WERI-Rb-1 (cell line): Measurements from ENCODE around the gene PNPLA3.

ENCODE experiments used
- DNase-seq: peaks from one replicate; pipeline ENCODE4 v3.0.0-alpha.2; 2020
- H3K27ac ChIP-seq: fragments of 250-450 bp; sonication (Bioruptor Pico); 2 replicates; pipeline ENCODE4 v1.5.1; 2020; ENCODE audit warnings: mild to moderate bottlenecking, moderate library complexity
- H3K27me3 ChIP-seq: fragments of 250-450 bp; sonication (Bioruptor Pico); 2 replicates; pipeline ENCODE4 v1.5.1; 2021; ENCODE audit warnings: mild to moderate bottlenecking, low read depth, moderate library complexity; ENCODE audit not compliant: insufficient read depth, severe bottlenecking
- H3K36me3 ChIP-seq: fragments of 250-450 bp; sonication (Bioruptor Pico); 2 replicates; pipeline ENCODE4 v1.5.1; 2020; ENCODE audit warnings: mild to moderate bottlenecking, moderate library complexity
- H3K4me3 ChIP-seq: 2 replicates; pipeline ENCODE4 v1.5.1; 2011; ENCODE audit warnings: low read depth, mild to moderate bottlenecking, control low read depth, low read length
- H3K9me3 ChIP-seq: fragments of 250-450 bp; sonication (Bioruptor Pico); 2 replicates; pipeline ENCODE4 v1.5.1; 2021; ENCODE audit warnings: mild to moderate bottlenecking, moderate library complexity; ENCODE audit not compliant: severe bottlenecking
- CTCF ChIP-seq: IDR thresholded peaks from 2 replicates; pipeline ENCODE4 v1.5.1; 2011; ENCODE audit warnings: low read depth, mild to moderate bottlenecking, control low read depth, inconsistent platforms, low read length

The PNPLA3 gene

GRCh38 chr22:43884600-43885318, 38.8 kb upstream of the PNPLA3 start:
- Histone ChIP-seq H3K36me3 (no peaks in the 10 kb centered on the region), H3K4me3 (no peak overlapping the region), H3K27me3 (no peaks in the 10 kb centered on the region), H3K9me3 (no peaks in the 10 kb centered on the region), H3K27ac (no peak overlapping the region)
- DNase-seq = peak; percentile 77
- TF ChIP-seq CTCF = peak; percentile 94

- H3K36me3 ChIP-seq = no peaks in the 10 kb centered on the region
- TF ChIP-seq CTCF = no peak
These were observed 38.3 kb upstream of the PNPLA3 start for GRCh38 chr22:43885319-43885671.

GRCh38 chr22:43885786-43886185, 37.8 kb upstream of the PNPLA3 start:
- no peak overlapping the region for H3K27ac ChIP-seq
- no peaks in the 10 kb centered on the region for H3K9me3 ChIP-seq
- TF ChIP-seq CTCF = no peak
- H3K4me3 ChIP-seq = no peak overlapping the region
- H3K36me3 ChIP-seq = no peaks in the 10 kb centered on the region
- no peaks in the 10 kb centered on the region for H3K27me3 ChIP-seq
- DNase-seq = no peak

More at GRCh38 chr22:43885319-43885671, 38.3 kb upstream of the PNPLA3 start:
- Histone ChIP-seq H3K27ac (no peak overlapping the region), H3K9me3 (no peaks in the 10 kb centered on the region), H3K4me3 (no peak overlapping the region), H3K27me3 (no peaks in the 10 kb centered on the region)
- DNase-seq = no peak

- H3K27ac ChIP-seq = no peak overlapping the region
- no peaks in the 10 kb centered on the region for H3K36me3 ChIP-seq
- H3K27me3 ChIP-seq = no peaks in the 10 kb centered on the region
- no peaks in the 10 kb centered on the region for H3K9me3 ChIP-seq
- H3K4me3 ChIP-seq = no peak overlapping the region
- no peak for TF ChIP-seq CTCF
- no peak for DNase-seq
These were observed 37.4 kb upstream of the PNPLA3 start for GRCh38 chr22:43886231-43886630.

- no peaks in the 10 kb centered on the region for H3K36me3 ChIP-seq
- DNase-seq = no peak
- H3K27ac ChIP-seq = no peak overlapping the region
- H3K9me3 ChIP-seq = no peaks in the 10 kb centered on the region
- no peaks in the 10 kb centered on the region for H3K27me3 ChIP-seq
- H3K4me3 ChIP-seq = no peak overlapping the region
- TF ChIP-seq CTCF = no peak
These were observed 36.2 kb upstream of the PNPLA3 start for GRCh38 chr22:43887391-43887790.

GRCh38 chr22:43888740-43889139, 34.9 kb upstream of the PNPLA3 start:
- no peaks in the 10 kb centered on the region for H3K27me3 ChIP-seq
- H3K36me3 ChIP-seq = no peaks in the 10 kb centered on the region
- TF ChIP-seq CTCF = no peak
- no peaks in the 10 kb centered on the region for H3K9me3 ChIP-seq
- no peak overlapping the region for H3K4me3 ChIP-seq
- DNase-seq = no peak
- H3K27ac ChIP-seq = no peak overlapping the region
